WTC11 (cell line): Measurements from ENCODE around the gene CUL1. TPM values are rescaled to one million over a fixed set of nuclear protein-coding genes. Genes with fewer than 3 reads are reported as not detected.
A peak's percentile ranks its signal among the peaks of the same experiment; 100 is the strongest.

Experiments used
- ATAC-seq: fragments of 200-7000 bp; cut with Tn5 transposase; 2 replicates; pipeline ENCODE4 v1.10.0; 2021; ENCODE audit warnings: mild to moderate bottlenecking, moderate library complexity
- CTCF ChIA-PET: fragments of 300-600 bp; sonication (Branson Sonifier 250); formaldehyde crosslinking; loops from one replicate; lab custom pipeline; 2021; ENCODE audit warnings: antibody characterized with exemption; lab: Charles Lee
- POLR2A ChIA-PET: fragments of 350-600 bp; sonication (Branson Sonifier 250); formaldehyde crosslinking; loops from one replicate; lab custom pipeline; 2021; ENCODE audit warnings: antibody characterized with exemption; lab: Charles Lee
- DNase-seq: peaks from one replicate; pipeline ENCODE4 v3.0.0; 2021; ENCODE audit warnings: low spot score
- H3K27ac Mint-ChIP-seq: 2 replicates; pipeline ENCODE4 v1.8.0; 2021; ENCODE audit warnings: mixed read lengths
- H3K27me3 Mint-ChIP-seq: 2 replicates; pipeline ENCODE4 v1.8.0; 2021; ENCODE audit warnings: low read depth, mild to moderate bottlenecking, moderate library complexity, mixed read lengths
- H3K36me3 Mint-ChIP-seq: 2 replicates; pipeline ENCODE4 v1.8.0; 2021; ENCODE audit warnings: mixed read lengths
- H3K4me1 Mint-ChIP-seq: 2 replicates; pipeline ENCODE4 v1.8.0; 2022; ENCODE audit warnings: mixed read lengths
- H3K4me3 Mint-ChIP-seq: 2 replicates; pipeline ENCODE4 v1.8.0; 2021; ENCODE audit warnings: mild to moderate bottlenecking, moderate library complexity, mixed read lengths
- H3K9me3 Mint-ChIP-seq: 2 replicates; pipeline ENCODE4 v1.8.0; 2021; ENCODE audit warnings: mixed read lengths
- ATF2 ChIP-seq: sonication (generic); formaldehyde crosslinking; IDR thresholded peaks from 2 replicates; pipeline ENCODE4 v1.8.1; 2022; ENCODE audit warnings: low read depth, missing genetic modification reagents, borderline replicate concordance
- FOXK1 ChIP-seq: sonication (generic); formaldehyde crosslinking; IDR thresholded peaks from 2 replicates; pipeline ENCODE4 v1.8.0; 2022; ENCODE audit warnings: mild to moderate bottlenecking, moderate library complexity, missing genetic modification reagents
- GRHL2 ChIP-seq: fragments of 250-450 bp; sonication (Bioruptor Pico); IDR thresholded peaks from 2 replicates; pipeline ENCODE4 v1.8.0; 2022; ENCODE audit warnings: mild to moderate bottlenecking, moderate library complexity; ENCODE audit not compliant: insufficient replicate concordance, severe bottlenecking
- HMGXB4 ChIP-seq: sonication (generic); formaldehyde crosslinking; IDR thresholded peaks from 2 replicates; pipeline ENCODE4 v1.8.1; 2023; ENCODE audit warnings: mild to moderate bottlenecking, moderate library complexity, missing genetic modification reagents
- MYBL2 ChIP-seq: sonication (generic); formaldehyde crosslinking; IDR thresholded peaks from 2 replicates; pipeline ENCODE4 v1.8.1; 2023; ENCODE audit warnings: mild to moderate bottlenecking, moderate library complexity, missing genetic modification reagents
- NR1H2 ChIP-seq: sonication (generic); formaldehyde crosslinking; IDR thresholded peaks from 2 replicates; pipeline ENCODE4 v1.9.0; 2021; ENCODE audit warnings: mild to moderate bottlenecking, moderate library complexity, missing genetic modification reagents
- PREB ChIP-seq: sonication (generic); formaldehyde crosslinking; IDR thresholded peaks from 2 replicates; pipeline ENCODE4 v1.8.1; 2022; ENCODE audit warnings: mild to moderate bottlenecking, missing genetic modification reagents, moderate library complexity, borderline replicate concordance
- TEAD4 ChIP-seq: sonication (generic); formaldehyde crosslinking; IDR thresholded peaks from 2 replicates; pipeline ENCODE4 v1.8.0; 2022; ENCODE audit warnings: mild to moderate bottlenecking, missing genetic modification reagents
- TP53 ChIP-seq: sonication (generic); formaldehyde crosslinking; IDR thresholded peaks from 2 replicates; pipeline ENCODE4 v1.8.1; 2023; ENCODE audit warnings: mild to moderate bottlenecking, missing genetic modification reagents
- ZBTB21 ChIP-seq: sonication (generic); formaldehyde crosslinking; IDR thresholded peaks from 2 replicates; pipeline ENCODE4 v1.8.1; 2023; ENCODE audit warnings: mild to moderate bottlenecking, missing genetic modification reagents, borderline replicate concordance
- ZNF121 ChIP-seq: sonication (generic); formaldehyde crosslinking; IDR thresholded peaks from 2 replicates; pipeline ENCODE4 v1.8.0; 2023; ENCODE audit warnings: missing genetic modification reagents
- ZNF671 ChIP-seq: fragments of 250-450 bp; sonication (Bioruptor Pico); IDR thresholded peaks from 2 replicates; pipeline ENCODE4 v1.8.0; 2021; ENCODE audit warnings: mild to moderate bottlenecking
- total RNA-seq: library from RNA; stranded (reverse); gene quantifications from 3 replicates; pipeline ENCODE4 v1.2.3, GENCODE V29; 2021
- TF ChIP-seq, protein P1 (sequence below): sonication (generic); formaldehyde crosslinking; conservative IDR thresholded peaks from 2 replicates; pipeline ENCODE4 v1.8.1; 2023; ENCODE audit warnings: mild to moderate bottlenecking, low read depth, missing genetic modification reagents, moderate library complexity
- TF ChIP-seq, protein P2 (sequence below): fragments of 250-450 bp; sonication (Bioruptor Pico); IDR thresholded peaks from 2 replicates; pipeline ENCODE4 v2.1.2; 2022; ENCODE audit warnings: mild to moderate bottlenecking, moderate library complexity

The CUL1 gene
- total RNA-seq, 1 experiment from 2014 or later = 50.5 TPM

DNA sequence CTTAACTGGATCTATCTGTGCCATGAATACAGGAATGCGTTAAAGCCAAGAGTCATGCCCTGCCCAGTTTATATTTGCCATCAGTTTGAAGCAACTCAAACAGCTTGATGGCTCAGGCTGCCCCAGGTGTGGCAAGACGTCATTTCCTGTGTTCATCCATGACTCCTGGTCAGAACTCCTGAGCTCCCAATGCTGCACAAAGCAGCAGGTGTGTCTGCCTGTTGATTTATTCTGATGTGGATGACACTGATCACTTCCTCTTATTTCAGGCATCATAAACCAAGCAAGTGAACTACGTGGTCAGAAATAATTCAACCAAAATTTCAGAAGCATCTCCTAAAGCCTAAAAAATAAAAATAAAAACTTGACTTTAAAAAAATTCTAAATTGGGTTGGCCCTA, 116.9 kb downstream of the CUL1 start:
- Mint-ChIP-seq H3K27ac (no peak overlapping the region; the same call in 1 of the 2 replicates), H3K4me3 (no peak overlapping the region), H3K27me3 (no peaks in the 10 kb centered on the region), H3K4me1 (0 out of 2 replicates have a peak, but pooled peaks cover 6% of the 10 kb centered on the region), H3K36me3 (peaks cover 53% of the 10 kb centered on the region), H3K9me3 (no peaks in the 10 kb centered on the region)
- CTCF ChIA-PET = interaction anchor here (0.6 to 1.5 kb wide), 3 partner anchors 20 to 147 kb away, joined by 4 to 5 read pairs (median 4); no protein-coding TSS in a partner anchor
- POLR2A ChIA-PET = no interaction called here
- no peak for ATAC-seq
- TF ChIP-seq, protein P1, sequence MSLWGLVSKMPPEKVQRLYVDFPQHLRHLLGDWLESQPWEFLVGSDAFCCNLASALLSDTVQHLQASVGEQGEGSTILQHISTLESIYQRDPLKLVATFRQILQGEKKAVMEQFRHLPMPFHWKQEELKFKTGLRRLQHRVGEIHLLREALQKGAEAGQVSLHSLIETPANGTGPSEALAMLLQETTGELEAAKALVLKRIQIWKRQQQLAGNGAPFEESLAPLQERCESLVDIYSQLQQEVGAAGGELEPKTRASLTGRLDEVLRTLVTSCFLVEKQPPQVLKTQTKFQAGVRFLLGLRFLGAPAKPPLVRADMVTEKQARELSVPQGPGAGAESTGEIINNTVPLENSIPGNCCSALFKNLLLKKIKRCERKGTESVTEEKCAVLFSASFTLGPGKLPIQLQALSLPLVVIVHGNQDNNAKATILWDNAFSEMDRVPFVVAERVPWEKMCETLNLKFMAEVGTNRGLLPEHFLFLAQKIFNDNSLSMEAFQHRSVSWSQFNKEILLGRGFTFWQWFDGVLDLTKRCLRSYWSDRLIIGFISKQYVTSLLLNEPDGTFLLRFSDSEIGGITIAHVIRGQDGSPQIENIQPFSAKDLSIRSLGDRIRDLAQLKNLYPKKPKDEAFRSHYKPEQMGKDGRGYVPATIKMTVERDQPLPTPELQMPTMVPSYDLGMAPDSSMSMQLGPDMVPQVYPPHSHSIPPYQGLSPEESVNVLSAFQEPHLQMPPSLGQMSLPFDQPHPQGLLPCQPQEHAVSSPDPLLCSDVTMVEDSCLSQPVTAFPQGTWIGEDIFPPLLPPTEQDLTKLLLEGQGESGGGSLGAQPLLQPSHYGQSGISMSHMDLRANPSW = no peak
- no peak for TF ChIP-seq PREB (CRISPR knock-in tag)
- TF ChIP-seq TEAD4 (CRISPR knock-in tag) = no peak
- DNase-seq = no peak

GRCh38 chr7:148819697-148820360, 121.1 kb downstream of the CUL1 start:
- DNase-seq (no peak), ATAC-seq (no peak)
- ChIA-PET POLR2A (no interaction called here), CTCF (no interaction called here)
- peaks cover 43% of the 10 kb centered on the region for H3K36me3 Mint-ChIP-seq
- no peaks in the 10 kb centered on the region for H3K9me3 Mint-ChIP-seq
- H3K4me3 Mint-ChIP-seq = no peak overlapping the region
- no peaks in the 10 kb centered on the region for H3K27me3 Mint-ChIP-seq
- H3K27ac Mint-ChIP-seq = peak overlapping the region; percentile 24
- H3K4me1 Mint-ChIP-seq = 0 out of 2 replicates have a peak, but pooled peaks cover 6% of the 10 kb centered on the region
- TF ChIP-seq ZBTB21 (CRISPR knock-in tag) (no peak), NR1H2 (no peak)
- TF ChIP-seq, all 79 proteins: peak for 0

- H3K4me3 Mint-ChIP-seq = no peak overlapping the region
- DNase-seq (no peak), ATAC-seq (no peak)
- ChIA-PET CTCF (no interaction called here), POLR2A (no interaction called here)
- H3K4me1 Mint-ChIP-seq = 0 out of 2 replicates have a peak, but pooled peaks cover 6% of the 10 kb centered on the region
- H3K36me3 Mint-ChIP-seq = peaks cover 36% of the 10 kb centered on the region
- no peak overlapping the region for H3K27ac Mint-ChIP-seq
- H3K27me3 Mint-ChIP-seq = no peaks in the 10 kb centered on the region
- H3K9me3 Mint-ChIP-seq = no peaks in the 10 kb centered on the region
- TF ChIP-seq ATF2 (CRISPR knock-in tag) (no peak), ZNF121 (peak; percentile 74)
Measured at GRCh38 chr7:148821422-148821821, 122.7 kb downstream of the CUL1 start.

DNA sequence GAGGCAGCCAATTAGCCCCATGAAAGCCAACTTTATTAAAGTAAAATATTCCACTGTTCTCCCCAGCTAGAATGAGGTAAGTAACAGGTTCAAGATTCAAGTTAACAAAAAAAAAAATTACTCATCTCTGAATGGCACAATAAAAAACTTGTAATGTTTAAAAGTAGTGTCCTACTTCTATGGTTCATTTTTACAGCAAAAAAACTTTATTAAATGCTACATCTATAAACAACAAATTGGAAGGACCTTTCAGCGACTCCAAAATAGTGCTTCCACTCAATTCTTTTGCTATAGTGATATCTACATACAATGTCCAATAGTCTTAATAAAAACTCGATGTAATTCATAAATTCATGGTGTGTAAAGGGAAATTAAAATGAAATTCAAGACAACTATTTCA, 126.2 kb downstream of the CUL1 start:
- H3K9me3 Mint-ChIP-seq = no peaks in the 10 kb centered on the region
- ChIA-PET CTCF (no interaction called here), POLR2A (no interaction called here)
- H3K27ac Mint-ChIP-seq = no peak overlapping the region
- 0 out of 2 replicates have a peak, but pooled peaks cover 5% of the 10 kb centered on the region for H3K4me1 Mint-ChIP-seq
- ATAC-seq (no peak), DNase-seq (no peak)
- H3K27me3 Mint-ChIP-seq = no peaks in the 10 kb centered on the region
- H3K4me3 Mint-ChIP-seq = no peak overlapping the region
- H3K36me3 Mint-ChIP-seq = peaks cover 16% of the 10 kb centered on the region
- TF ChIP-seq ZNF671 (CRISPR knock-in tag) (no peak), TP53 (CRISPR knock-in tag) (no peak), GRHL2 (CRISPR knock-in tag) (no peak), HMGXB4 (CRISPR knock-in tag) (no peak), PREB (CRISPR knock-in tag) (no peak), MYBL2 (CRISPR knock-in tag) (no peak), FOXK1 (CRISPR knock-in tag) (no peak)
- TF ChIP-seq, protein P2, sequence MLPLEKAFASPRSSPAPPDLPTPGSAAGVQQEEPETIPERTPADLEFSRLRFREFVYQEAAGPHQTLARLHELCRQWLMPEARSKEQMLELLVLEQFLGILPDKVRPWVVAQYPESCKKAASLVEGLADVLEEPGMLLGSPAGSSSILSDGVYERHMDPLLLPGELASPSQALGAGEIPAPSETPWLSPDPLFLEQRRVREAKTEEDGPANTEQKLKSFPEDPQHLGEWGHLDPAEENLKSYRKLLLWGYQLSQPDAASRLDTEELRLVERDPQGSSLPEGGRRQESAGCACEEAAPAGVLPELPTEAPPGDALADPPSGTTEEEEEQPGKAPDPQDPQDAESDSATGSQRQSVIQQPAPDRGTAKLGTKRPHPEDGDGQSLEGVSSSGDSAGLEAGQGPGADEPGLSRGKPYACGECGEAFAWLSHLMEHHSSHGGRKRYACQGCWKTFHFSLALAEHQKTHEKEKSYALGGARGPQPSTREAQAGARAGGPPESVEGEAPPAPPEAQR (CRISPR knock-in tag) = no peak
